ENCODE data around the gene FAM9C. TPM values are rescaled to one million over a fixed set of nuclear protein-coding genes. Genes with fewer than 3 reads are reported as not detected.

FAM9C gene
- total and polyA plus RNA-seq, 2 of the 4 experiments (the other 2 are of a cell fraction): not detected

DNA sequence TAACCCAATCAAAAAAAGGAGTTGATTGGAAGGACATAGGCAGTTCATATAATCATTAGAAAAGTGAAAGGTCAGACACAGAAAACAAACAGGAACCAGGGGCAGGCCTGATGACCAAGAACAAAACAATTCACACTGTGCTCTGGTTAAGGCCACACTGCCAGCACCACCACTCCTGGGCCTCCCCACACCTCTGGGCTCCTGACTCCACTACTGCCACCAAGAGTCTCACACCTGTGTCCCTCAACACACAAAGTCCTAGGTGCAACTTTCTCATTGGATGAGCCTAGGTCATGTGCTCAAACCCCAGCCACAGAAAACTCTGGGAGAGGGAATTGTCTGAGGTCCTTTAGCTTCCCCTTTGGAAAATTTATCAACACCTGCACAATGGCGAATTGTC lies 11.1 kb upstream of the FAM9C start:
- Histone ChIP-seq H3K4ac (ENCODE audit: low read depth, low read length) (no peak overlapping the region), H4K20me1 (ENCODE audit: insufficient read depth, low read length) (no peaks in the 10 kb centered on the region), H3K9ac (ENCODE audit: low read depth, low read length) (no peak overlapping the region), H3K56ac (ENCODE audit: extremely low read depth, insufficient read depth, low read length) (no peak overlapping the region), H3K9me3 (ENCODE audit: control insufficient read depth, insufficient read depth, low read length) (no peaks in the 10 kb centered on the region), H4K8ac (ENCODE audit: low read depth in 2 of 2, low read length in 2 of 2) (no peak overlapping the region), H3K79me1 (ENCODE audit: low read depth in 1 of 2, low read length in 2 of 2) (no peaks in the 10 kb centered on the region), H3K27ac (ENCODE audit: insufficient read depth, low read length) (no peak overlapping the region), H2BK15ac (ENCODE audit: low read depth, low read length) (no peak overlapping the region), H3K4me1 (ENCODE audit: control insufficient read depth, insufficient read depth, low read length) (peaks cover 8% of the 10 kb centered on the region), H3K4me3 (ENCODE audit: insufficient read depth, low read depth, low read length) (no peak overlapping the region), H3K36me3 (ENCODE audit: control insufficient read depth, insufficient read depth, low read length) (0 out of 2 replicates have a peak, but pooled peaks cover 1% of the 10 kb centered on the region), H3K4me2 (ENCODE audit: low read depth, low read length) (no peak overlapping the region), H3K14ac (replicated peaks; ENCODE audit: low read depth, low read length) (no peak overlapping the region), H2BK120ac (ENCODE audit: low read depth, low read length) (no peak overlapping the region), H2AK5ac (ENCODE audit: low read depth, low read length) (no peak overlapping the region), H4K5ac (ENCODE audit: low read depth, low read length) (no peak overlapping the region), H3K9me1 (ENCODE audit: insufficient read depth, low read length) (no peaks in the 10 kb centered on the region), H3K23ac (ENCODE audit: low read depth, low read length) (no peak overlapping the region), H2AFZ (replicated peaks; ENCODE audit: low read length, poor library complexity) (no peak overlapping the region), H2AK9ac (replicated peaks; ENCODE audit: low read depth, low read length, poor library complexity) (no peak overlapping the region), H3K27me3 (ENCODE audit: control insufficient read depth, insufficient read depth, low read length) (no peaks in the 10 kb centered on the region), H2BK20ac (ENCODE audit: low read depth, low read length) (no peak overlapping the region), H2BK5ac (ENCODE audit: low read depth, low read length, poor library complexity, severe bottlenecking) (no peak overlapping the region), H3K18ac (ENCODE audit: low read depth, low read length) (no peak overlapping the region), H4K91ac (ENCODE audit: insufficient read depth, low read depth, low read length) (no peak overlapping the region)
- DNase-seq (no peak), ATAC-seq (ENCODE audit: low read depth) (no peak)
- intact Hi-C loops (cut with micrococcal nuclease) (no loop called here), dilution Hi-C loops (cut with HindIII; ENCODE audit: low sequenced_read_pairs, unreplicated experiment) (no loop called here), in situ Hi-C loops (cut with MboI; ENCODE audit: low sequenced_read_pairs) (no loop called here)
- WGBS, 2 experiments (ENCODE audit: extremely low coverage in 2 of 2, insufficient read length in 1 of 2): no CpG with 5 or more reads among the region's 1 CpG
- BruUV-seq (replicated peaks): no TSS peak
- POLR2A ChIA-PET (ENCODE audit: unreplicated experiment): no interaction called here
- CTCF ChIA-PET: no interaction called here
- TF ChIP-seq, protein P1, sequence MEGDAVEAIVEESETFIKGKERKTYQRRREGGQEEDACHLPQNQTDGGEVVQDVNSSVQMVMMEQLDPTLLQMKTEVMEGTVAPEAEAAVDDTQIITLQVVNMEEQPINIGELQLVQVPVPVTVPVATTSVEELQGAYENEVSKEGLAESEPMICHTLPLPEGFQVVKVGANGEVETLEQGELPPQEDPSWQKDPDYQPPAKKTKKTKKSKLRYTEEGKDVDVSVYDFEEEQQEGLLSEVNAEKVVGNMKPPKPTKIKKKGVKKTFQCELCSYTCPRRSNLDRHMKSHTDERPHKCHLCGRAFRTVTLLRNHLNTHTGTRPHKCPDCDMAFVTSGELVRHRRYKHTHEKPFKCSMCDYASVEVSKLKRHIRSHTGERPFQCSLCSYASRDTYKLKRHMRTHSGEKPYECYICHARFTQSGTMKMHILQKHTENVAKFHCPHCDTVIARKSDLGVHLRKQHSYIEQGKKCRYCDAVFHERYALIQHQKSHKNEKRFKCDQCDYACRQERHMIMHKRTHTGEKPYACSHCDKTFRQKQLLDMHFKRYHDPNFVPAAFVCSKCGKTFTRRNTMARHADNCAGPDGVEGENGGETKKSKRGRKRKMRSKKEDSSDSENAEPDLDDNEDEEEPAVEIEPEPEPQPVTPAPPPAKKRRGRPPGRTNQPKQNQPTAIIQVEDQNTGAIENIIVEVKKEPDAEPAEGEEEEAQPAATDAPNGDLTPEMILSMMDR (conservative IDR thresholded peaks at IDR 0.05; ENCODE audit: low read depth, low read length): no peak
- TF ChIP-seq BHLHE40 (IDR thresholded peaks at IDR 0.05; ENCODE audit: low read depth, low read length): no peak
- no peak for TF ChIP-seq FOS (IDR thresholded peaks at IDR 0.05; ENCODE audit: low read depth, low read length)
- no peak for TF ChIP-seq MXI1 (IDR thresholded peaks at IDR 0.05; ENCODE audit: borderline replicate concordance, low read depth, low read length)
- no peak for TF ChIP-seq CEBPB (IDR thresholded peaks at IDR 0.05; ENCODE audit: low read depth, low read length)
- TF ChIP-seq RFX5 (IDR thresholded peaks at IDR 0.05; ENCODE audit: low read depth, low read length): no peak
- no peak for TF ChIP-seq RCOR1 (IDR thresholded peaks at IDR 0.05; ENCODE audit: insufficient replicate concordance, low read length)
